H1 (cell line): ENCODE data around the gene PITPNC1. TPM values are rescaled to one million over a fixed set of nuclear protein-coding genes. Genes with fewer than 3 reads are reported as not detected.

Source experiments
- CBX8 ChIP-seq: fragments of 300-800, 300-1000 bp; sonication (generic); IDR thresholded peaks from 2 replicates; pipeline ENCODE4 v1.7.1; 2016; ENCODE audit warnings: low read depth, low read length, borderline replicate concordance
- CHD7 ChIP-seq: fragments of 300-600 bp; sonication (generic); IDR thresholded peaks from 2 replicates; pipeline ENCODE4 v1.7.1; 2012; ENCODE audit warnings: low read length, moderate library complexity, mild to moderate bottlenecking, inconsistent platforms; ENCODE audit not compliant: insufficient replicate concordance
- polyA plus RNA-seq, 7 experiments: library from polyadenylated mRNA; depleted of rRNA in 3 of 7; stranded (reverse) in 5 of 7; unstranded in 2 of 7; fragments of >200 nt in 5 of 7; fragments of 200-250 nt in 2 of 7; gene quantifications; 1 replicate in 5 of 7; 2 replicates in 1 of 7; 4 replicates in 1 of 7; pipeline versions ENCODE4 v1.2.1 to v1.2.3, GENCODE V29; 2011 to 2013; ENCODE audit warnings: missing spikeins in 2 of 7, mixed read lengths in 2 of 7
- total RNA-seq: library from RNA; stranded (reverse); fragmentation: NEBNext Ultra II Directional; extraction: Animal tissue kit (Norgen Biotek cat#: 25700); gene quantifications from 2 replicates; pipeline ENCODE4 v1.2.1, GENCODE V29; 2021

Gene PITPNC1
- total and polyA plus RNA-seq, 2 of the 8 experiments (the other 6 are each of a cell fraction or from before 2014, with no cell fraction given): 17.6 to 54.7 TPM

DNA sequence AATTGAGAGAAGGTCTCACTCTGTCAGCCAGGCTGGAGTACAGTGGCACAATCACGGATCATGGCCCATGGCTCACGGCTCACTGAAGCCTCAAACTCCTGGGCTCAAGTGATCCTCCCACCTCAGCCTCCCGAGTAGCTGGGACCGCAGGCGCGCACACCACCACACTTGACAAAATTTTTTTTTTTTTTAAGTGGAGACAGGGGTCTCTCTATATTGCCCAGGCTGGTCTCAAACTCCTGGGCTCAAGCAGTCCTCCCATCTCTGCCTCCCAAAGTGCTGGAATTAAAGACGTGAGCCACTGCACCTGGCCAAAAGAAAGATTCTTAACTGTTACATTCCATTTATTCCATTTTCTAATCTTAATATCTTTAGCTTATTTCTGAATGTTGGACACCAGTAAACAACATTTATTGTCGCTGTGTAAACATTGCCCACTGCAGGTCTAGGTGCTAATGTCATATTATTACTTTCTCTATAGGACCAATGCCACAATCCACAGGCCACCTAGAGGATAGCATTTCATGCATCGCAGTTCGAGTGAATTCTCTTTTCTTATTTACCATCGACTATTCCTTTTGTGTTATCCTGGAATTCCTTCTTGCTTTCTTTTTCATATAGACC lies 123.7 kb downstream of the PITPNC1 start (continued):
- no peak for TF ChIP-seq CHD7
- no peak for TF ChIP-seq CBX8
